Esophagus squamous epithelium (tissue), 4 donors: ENCODE measurements around the gene DLG5.
A peak's percentile ranks its signal among the peaks of the same experiment; 100 is the strongest.

Source experiments
- CTCF ChIP-seq, 6 experiments: fragments of 450-650 bp in 4 of 6; fragments of 200-600 bp in 2 of 6; sonication (generic) in 2 of 6; IDR thresholded peaks; one replicate each; pipeline ENCODE4 v1.5.1; 2016 to 2019; ENCODE audit warnings: antibody characterized with exemption in 6 of 6, mild to moderate bottlenecking in 4 of 6, moderate library complexity in 4 of 6
- POLR2A ChIP-seq, 4 donors: fragments of 450-650 bp; IDR thresholded peaks; one replicate each; pipeline ENCODE4 v1.6.1; 2017; ENCODE audit warnings: antibody characterized with exemption in 4 of 4, mild to moderate bottlenecking in 4 of 4, moderate library complexity in 3 of 4

- peak in 4 of 6 experiments; percentile 17 to 59 (median 46) for TF ChIP-seq CTCF (IDR thresholded peaks at IDR 0.05)
- TF ChIP-seq POLR2A (IDR thresholded peaks at IDR 0.05): no peak
These were observed 48.0 kb upstream of the DLG5 start for GRCh38 chr10:77974396-77975074.
